NCI-H1105 (cell line): ENCODE results near the gene TUBA8.
"Not testable (repeated sequence)": the region's sequence is repeated elsewhere in the genome, so short reads cannot be mapped to it uniquely, and the experiment has no call there.

Experiments used
- DNase-seq: peaks from one replicate; lab custom pipeline; 2025; lab: John Stamatoyannopoulos, UW

The TUBA8 gene

DNA sequence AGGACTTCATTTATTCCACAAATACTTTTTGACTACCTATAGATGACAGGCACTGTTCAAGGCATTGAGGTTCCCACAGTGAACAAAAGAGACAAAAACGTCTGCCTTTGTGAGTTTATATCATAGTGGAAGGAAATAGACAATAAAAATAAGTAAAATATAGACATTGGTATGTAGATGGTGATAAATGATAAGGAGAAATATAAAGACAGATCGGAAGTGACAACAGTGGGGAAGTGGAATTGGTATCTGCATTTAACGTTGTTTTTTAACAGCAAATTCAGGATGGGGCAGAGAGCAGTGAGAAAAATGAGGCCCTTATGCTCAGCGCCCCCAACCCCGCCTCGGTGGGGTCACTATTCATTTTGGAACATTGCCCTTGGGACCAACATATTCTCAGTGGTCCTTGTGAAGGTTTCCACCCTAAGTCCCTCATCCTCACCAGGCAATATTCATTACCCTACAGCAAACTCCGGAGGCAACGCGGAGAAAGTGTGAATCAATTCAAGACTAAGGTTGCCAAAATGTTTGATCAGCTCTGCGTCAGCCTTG lies 33.4 kb upstream of the TUBA8 start:
- DNase-seq, result no peak

DNA sequence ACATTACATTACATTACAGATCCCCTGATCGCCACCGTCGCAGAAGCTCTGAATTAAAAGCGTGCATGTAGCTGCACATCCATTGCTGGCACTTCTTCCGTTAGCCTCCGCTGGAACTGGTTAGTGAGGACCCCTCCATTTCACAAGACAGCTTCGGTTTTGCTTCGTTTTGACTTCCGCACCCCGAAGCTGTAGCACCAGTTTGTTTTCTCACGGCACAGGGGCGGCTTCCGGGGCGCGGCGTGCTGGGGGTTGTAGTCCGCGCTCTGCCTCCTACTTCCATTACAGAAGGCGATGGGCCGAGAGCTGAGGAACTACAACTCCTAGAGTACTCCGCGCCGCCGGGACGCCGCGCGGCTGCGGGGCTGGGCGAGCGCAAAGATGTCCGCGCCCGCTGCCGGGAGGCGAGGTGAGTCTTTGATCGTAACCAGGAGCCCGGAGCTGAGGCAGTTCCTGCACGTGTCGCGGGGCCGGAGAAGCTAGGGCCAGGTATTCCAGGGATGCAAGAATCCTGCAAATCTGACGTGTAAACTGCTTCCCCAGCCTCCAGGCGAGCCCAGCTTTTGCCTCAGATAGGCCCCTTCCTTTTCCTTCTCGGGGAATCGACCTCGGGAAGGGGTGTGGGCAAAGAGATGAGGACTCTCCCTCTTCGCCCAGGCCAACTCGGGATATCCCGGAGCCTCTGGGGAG lies 32.8 kb upstream of the TUBA8 start, which contains the start of gene PEX26:
Gene PEX26 (plus strand): TSS at position 352 of the 690 bp plus-strand sequence. CDS start 387 bp downstream, outside the sequence.
- DNase-seq, result peak; percentile 93

DNA sequence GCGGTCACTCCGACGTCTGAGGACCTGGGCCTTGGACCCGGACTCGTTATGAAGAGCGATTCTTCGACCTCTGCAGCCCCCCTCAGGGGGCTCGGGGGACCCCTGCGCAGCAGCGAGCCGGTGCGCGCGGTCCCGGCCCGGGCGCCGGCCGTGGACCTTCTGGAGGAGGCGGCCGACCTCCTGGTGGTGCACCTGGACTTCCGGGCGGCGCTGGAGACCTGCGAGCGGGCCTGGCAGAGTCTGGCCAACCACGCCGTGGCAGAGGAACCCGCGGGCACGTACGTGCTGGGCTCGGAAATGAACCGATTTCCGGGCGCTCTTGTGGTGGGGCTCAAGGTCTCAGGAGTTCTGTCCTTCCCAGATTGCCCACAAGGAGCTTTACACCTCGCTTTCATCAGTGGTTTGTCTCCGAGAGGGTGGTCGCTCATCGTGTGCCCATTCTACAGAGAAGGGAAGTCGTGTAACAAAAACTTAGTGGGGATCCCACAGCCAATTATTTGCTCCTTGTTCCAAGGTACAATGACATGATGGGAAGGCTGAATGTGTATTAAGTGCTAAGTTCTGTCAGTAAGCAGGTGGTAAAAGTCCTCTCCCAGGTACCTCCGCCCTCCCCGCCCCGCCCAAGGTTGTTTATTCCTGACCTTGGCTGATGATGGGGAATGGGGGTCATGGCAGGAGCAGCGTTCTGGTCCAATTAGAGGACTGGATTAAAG lies 32.1 kb upstream of the TUBA8 start:
- DNase-seq, result peak; percentile 3

DNA sequence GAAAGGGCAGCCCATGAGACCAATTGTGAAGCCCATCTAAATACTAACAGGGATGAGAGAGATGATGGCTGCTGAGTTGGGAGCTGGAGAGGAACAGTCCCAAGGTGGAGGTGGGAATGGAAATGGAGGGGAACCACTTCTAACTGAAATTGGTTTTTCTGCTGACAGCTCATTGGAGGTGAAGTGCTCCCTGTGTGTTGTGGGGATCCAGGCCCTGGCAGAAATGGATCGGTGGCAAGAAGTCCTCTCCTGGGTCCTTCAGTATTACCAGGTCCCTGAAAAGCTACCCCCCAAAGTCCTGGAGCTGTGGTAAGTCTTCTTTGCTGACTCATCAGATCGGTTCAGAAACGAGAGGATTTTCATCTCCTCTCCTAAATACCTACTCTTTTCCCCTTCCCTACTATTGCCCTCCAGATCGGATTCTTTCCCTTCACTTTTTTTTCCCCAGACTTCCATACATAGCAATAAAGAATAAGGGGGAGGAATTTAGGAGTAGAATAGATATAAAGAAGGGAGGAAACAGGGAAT lies 30.8 kb upstream of the TUBA8 start:
- DNase-seq, result no peak

DNA sequence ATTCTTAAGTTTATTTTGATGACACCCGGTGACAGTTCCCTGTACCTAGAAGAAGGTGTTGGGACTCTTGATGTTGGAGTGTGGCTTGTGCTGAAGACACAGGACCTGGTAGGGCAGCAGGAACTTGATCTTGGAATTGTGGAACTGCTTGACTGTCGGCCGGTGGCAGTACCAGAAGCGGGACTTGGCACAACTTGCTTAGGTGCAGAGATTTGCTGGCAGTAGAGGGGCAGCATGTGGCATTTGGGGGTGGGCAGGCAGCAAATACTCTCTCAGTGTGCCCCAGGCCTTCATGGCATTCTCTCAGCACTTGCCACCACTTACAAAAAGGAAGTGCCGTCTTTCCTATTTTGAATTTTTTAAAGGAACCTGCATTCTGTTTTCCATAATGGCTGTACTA lies 29.2 kb upstream of the TUBA8 start:
- no peak for DNase-seq

DNA sequence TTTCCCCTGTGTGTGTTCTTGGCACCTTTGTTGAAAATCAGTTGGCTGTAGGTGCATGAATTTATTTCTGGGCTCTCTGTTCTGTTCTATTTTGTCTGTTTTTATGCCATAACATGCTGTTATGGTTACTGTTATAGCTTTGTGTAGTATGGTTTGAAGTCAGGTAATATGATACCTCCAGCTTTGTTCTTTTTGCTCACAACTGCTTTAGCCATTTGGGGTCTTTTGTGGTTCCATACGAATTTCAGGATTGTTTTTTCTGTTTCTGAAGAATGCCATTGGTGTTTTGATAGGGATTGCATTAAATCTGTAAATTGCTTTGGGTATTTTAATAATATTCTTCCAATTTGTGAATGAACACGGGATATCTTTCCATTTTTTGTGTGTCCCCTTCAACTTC lies 28.1 kb upstream of the TUBA8 start:
- no peak for DNase-seq

DNA sequence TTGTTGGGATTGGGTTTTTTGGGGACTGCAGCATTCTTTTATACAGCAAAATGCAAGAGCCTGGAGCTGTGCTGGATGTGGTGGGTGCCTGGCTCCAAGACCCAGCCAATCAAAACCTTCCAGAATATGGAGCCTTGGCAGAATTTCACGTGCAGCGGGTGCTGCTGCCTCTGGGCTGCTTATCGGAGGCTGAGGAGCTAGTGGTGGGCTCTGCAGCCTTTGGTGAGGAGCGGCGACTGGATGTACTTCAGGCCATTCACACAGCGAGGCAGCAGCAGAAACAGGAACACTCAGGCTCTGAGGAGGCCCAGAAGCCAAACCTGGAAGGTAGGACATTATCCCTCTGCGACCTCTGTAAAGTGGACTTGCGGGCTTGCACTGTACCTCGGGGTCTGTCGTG lies 27.2 kb upstream of the TUBA8 start:
- no peak for DNase-seq

DNA sequence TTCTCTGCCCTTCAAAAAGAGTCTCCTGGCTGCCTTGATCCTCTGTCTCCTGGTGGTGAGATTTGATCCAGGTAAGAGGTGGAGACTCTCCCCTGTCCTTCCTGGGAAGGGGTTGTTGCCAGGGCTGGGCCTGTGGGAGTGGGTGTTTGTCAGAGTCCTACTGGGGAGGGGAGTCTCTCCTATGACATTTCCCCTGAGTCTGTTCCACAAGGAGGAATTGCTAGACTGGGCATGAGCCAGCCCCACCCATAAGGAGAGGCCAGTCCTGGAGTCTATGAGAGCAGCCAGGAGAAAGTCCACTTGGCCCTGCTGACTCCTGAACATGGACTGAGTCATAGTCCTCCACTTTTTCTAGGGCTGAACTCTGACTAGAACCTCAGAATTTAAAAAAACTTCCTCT lies 25.4 kb upstream of the TUBA8 start:
- no peak for DNase-seq

DNA sequence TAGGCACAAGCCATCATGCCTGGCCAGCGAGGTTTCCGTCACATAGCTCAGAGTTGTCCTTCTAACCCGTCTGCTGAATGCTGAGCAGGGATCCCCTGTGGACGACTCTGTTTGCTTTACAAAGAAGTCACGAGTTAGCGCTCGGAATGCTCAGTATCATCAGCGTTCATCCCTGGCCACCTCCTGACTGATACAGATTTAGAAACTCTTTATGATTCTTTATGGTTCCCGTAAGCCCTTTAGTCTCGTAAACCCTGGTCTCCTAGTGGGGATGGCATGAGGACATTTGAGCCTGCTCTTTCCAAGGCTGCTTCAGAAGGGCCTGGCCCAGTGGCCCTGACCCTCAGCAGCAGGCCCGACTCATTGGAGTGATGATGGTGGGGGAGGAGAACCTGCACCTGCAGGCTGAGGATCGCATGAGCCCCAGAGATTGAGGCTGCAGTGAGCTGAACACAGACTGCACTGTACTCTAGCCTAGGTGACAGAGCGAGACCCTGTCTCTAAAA lies 23.2 kb upstream of the TUBA8 start:
- DNase-seq, result no peak

DNA sequence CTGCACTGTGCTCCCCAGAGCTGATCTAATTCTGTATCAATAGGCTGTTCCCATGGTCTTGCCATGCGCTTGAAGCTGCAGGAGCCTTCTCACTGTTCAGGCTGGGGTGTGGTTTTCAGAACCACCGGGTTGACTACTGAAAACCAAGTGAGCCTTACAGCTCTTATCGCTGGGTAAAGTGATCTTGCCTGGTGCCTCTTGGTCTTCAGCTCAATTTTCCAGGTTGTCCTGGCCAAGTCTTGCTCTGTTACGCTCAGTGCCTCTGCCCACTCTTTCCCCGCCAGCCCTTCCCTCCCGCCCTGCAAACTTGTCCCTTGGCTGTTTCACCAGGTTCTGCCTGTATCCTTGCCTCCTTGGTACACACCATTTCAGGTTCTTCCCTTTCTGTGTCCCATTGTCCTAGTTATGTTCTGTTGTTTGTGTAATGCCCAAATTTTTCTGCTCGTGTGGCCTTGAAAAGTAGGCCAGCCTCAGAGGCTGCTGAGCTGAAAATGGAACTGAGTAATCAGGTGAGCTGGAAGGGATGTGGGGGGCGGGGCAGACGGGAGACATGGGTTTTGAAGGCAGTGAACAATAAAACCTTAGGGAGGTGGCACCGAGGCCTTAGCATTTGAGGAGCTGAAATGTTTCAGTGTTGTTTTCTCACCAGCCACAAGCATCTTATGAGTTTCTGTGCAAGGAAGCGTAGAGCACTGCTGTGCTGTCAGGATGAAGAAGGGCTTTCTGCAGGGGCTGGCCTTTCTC lies 21.6 kb upstream of the TUBA8 start:
- DNase-seq, result no peak

DNA sequence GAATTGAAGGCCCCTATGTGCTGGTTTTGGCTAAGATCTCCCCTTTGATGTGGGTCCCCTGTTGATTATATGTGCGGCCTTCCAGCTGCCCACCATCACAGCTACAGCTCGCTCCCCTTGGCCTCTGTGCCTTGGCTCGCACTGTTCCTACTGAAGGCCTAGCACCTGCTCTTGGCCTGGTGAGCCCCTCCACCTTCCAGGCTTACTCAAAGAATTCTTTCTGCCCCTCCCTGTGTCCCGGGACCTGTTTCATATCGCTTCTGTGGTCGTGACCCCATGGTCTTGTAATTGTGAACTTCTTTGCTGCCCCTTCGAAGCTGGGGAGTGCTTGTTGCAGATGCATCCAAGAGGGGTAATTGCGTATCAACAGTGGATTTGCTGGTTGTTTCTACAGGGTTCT lies 20.3 kb upstream of the TUBA8 start:
- no peak for DNase-seq

DNA sequence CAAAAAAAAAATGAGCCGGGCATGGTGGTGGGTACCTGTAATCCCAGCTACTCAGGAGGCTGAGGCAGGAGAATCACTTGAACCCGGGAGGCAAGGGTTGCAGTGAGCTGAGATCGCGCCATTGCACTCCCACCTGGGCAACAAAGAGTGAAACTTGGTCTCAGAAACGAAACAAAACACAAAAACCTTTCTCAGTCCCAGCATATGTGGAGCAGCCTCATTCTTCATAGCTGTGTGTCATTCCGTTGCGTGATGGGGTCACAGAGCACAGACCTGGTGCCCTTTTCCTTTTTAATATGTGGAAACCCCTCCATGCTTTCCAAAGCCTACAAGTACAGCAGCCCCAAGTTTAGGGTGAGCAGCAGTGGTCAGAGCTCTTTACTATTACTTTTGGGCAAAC lies 19.1 kb upstream of the TUBA8 start:
- no peak for DNase-seq

DNA sequence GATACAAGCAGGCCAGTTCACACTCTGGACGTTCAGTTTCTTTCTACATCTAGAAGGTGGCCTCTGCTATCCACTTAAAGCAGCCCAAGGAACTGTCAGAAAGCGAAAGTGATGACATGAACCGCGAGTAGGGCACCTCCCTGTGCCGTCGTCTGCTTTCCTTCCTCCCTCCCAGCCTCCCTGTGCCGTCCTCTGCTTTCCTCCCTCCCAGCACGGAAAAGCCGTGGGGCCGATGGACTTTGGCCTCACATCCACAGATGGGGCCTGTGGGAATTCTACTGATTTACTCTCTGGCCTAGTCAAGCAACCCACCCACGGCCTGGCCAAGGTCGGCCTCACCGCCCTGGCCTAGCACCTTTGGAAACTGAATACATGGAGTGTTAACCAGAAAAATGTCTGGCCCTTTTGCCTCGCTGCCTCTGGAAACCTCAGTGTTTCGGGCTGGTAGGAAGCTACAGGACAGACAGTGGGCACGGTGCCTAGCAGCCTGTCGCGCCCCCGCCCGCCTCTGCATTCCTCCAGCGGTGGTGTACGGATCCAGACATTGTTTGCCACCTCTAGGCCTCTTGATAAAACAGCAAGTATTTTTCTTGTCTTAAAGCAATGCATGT lies 18.6 kb upstream of the TUBA8 start:
- no peak for DNase-seq

DNA sequence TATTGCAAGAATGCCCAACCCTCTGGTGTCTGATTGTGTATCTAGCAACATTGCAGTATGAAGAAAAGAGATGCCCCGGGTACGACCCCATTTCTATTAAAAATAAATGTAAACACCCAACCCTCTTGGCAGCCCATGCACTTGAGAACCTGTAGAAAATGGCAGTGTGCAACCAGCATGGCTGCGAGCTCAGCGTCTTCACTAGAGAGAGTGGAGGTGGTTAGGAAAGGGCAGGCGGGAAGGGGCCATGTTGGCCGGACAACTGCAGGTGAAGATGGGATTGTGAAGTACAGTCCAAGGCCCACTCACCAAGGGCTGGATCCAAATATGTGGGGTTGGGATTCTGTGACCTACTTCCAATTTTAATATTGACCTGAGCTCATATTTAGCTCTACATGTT lies 16.9 kb upstream of the TUBA8 start:
- DNase-seq, result no peak

DNA sequence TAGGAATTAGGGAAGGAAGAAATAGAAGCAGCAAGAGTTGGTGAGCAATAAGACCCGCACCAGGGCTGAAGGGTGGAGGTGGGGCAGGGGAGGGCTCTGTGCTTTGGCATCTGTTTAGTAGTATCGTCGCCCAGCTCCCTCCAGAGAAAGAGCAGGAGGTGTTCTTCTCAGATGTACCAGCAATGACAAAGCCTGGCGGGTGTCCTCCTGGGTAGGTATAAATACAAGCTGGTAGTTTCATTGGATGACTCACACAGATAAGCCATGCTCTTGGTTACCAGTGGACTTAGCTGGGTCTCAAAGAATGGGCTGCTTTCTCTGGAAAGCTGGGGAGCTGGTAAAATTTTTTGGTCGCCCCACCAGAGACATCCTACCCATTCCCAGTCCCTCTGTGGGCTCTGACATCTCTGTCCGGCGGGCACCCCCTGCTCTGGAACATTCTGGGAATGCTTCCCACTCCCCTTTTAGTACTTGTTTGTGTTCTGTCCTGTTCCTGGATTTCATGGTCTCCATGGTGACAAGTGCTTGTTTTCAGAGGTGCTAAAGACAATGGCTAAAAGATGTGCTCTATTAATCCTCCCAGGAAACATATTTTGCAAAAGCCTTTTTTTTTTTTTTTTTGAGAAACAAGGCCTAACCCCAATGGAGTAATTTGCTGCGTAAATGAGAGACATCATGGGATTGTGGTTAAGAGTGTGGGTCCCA lies 15.4 kb upstream of the TUBA8 start:
- no peak for DNase-seq

DNA sequence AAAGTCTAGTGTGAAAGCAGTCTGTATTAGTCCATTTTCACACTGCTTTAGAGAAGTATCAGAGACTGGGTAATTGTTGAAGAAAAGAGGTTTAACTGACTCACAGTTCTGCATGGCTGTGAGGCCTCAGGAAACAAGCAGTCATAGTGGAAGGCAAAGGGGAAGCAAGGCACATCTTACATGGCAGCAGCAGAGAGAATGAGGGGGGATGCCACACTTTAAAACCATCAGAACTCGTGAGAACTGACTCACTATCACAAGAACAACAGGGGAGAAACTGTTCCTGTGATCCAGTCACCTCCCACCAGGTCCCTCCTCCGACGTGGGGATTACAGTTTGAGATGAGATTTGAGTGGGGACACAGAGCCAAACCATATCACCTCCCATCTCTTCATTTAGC lies 13.8 kb upstream of the TUBA8 start:
- no peak for DNase-seq

DNA sequence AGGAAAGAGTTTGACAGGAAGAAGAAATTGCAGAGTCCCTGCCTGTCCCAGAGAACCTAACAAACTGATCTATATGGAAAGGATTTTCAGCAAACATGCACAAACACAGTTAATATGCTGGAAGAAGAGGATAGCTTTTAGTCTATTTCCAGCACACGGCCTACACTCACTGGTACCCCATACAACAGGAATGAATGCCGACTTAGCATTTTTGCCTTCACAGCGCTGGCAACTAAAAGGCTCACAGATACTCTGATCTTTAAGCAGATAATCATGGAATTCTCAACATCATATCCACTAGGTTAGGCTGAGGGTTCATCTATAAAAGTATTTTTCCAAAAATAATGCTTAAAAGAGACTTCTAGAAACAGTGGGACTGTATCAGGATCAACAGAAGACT lies 9.8 kb upstream of the TUBA8 start:
- no peak for DNase-seq

DNA sequence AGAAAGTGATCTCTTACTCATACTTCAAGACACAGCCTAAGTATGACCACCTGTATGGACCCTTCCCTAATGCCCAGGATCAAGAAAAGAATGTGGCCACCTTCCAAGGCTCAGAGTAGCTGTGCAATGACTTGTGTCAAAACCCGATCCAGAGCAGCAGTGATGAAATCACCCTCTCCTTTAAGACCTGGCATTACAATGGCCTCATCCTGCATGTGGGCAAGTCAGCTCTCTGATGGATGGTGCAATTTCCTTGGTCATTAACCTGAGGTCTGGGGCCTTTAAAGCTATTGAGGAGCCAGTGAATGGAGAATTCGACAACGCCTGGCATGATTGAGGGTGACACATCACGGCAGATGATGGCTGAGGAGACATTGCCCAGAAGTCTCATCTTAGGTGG lies 9.1 kb upstream of the TUBA8 start:
- DNase-seq, result no peak

DNA sequence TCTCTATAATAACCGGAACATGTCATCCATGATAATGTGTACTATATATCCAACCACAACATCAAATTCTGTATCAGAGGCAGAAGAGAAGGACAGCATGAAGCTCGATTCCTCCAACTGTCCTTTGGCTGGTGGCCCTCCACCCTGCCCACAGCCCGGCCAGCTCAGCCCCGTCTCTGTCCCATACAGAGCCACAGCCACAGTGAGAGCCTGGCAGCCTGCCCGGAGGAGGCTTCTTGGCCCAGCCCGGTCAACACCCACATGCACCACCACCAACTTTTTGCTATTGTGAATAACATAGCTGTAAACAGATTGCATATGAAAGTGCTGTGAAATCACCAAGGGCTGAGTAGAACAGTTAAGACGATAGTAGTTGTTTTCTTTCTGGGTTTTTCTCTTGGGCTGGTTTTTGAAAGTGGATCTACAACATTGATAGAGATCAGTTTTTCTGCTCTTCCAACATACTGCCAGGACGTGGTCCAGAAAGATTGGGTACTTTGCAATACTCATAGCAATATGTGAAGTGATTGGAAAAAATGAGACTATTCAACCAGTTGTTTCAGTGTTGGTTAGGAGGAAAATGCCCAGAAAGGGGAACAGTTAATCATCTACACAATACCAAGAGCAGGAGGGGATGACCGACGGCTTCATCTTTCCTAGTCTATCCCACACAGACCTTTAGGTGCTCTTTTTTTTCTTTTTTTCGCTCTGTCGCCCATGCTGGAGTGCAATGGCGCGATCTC lies 6.9 kb upstream of the TUBA8 start:
- no peak for DNase-seq

DNA sequence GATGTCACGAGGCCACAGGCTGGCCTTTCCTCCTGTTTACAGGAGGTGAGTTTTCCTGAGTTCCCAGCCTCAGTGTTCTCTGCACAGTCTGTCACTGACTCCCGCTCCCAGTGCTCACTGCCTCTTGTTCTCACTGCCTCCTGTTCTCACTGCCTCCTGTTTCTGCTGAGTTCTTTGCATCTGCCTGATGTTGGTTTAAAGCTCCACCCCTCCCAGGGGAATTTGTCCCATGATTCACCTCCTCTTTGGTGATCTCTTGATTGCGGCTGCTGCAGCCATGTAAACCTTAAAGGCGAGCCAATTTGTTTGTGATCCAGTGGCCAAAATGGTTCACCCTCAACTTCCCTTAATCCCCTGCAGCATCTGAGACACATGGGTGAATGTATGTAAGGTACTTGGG lies 6.0 kb upstream of the TUBA8 start:
- no peak for DNase-seq

DNA sequence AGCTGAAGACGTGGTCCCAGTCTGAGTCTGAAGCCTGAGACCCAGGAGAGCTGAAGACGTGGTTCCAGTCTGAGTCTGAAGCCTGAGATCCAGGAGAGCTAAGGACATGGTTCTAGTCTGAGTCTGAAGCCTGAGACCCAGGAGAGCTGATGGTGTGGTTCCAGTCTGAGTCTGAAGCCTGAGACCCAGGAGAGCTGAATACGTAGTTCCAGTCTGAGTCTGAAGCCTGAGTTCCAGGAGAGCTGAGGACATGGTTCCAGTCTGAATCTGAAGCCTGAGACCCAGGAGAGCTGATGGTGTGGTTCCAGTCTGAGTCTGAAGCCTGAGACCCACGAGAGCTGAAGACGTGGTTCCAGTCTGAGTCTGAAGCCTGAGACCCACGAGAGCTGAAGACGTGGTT lies 4.6 kb upstream of the TUBA8 start:
- not testable (repeated sequence) for DNase-seq
